DLD1 (cell line): ENCODE results near the gene GOLGB1.

Experiments used
- in situ Hi-C: cut with HindIII; loops from 2 replicates; pipeline ENCODE4 v1.10.0; 2017; ENCODE audit warnings: low sequenced_read_pairs

The GOLGB1 gene

DNA sequence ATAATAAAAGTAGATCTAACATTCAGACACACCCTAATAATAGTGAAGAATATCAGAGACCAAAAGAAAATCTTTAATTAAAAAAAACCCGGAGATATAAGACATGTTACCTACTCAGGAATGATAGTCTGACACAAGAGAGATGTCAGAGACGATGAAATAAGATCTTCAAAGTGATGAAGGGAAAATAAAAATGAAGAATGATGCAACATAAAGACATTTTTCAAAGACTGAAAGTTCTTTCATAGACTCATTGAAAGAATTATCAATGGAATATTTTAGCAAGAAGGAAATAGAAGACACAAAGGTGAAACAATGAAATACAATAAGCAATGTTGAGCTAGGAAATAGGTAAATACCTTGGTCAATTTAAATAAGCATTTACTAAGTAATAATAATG lies 108.4 kb downstream of the GOLGB1 start:
- in situ Hi-C loops: no loop called here

DNA sequence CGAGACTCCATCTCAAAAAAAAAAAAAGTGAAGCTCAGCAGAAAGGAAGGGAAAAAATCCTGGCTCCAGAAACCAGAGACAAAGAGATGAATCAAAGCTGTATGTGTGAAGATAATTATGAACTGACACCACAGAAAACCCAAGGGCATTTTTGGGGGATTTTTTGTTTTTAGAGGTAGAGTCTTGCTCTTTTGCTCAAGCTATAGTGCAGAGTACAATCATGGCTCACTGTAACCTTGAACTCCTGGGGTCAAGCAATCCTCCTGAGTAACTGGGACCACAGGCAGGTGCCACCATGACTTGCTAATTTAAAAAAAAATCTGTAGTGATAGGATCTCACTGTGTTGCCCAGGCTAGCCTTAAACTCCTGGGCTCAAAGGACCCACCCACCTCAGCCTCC lies 111.6 kb downstream of the GOLGB1 start:
- in situ Hi-C loops: no loop called here

DNA sequence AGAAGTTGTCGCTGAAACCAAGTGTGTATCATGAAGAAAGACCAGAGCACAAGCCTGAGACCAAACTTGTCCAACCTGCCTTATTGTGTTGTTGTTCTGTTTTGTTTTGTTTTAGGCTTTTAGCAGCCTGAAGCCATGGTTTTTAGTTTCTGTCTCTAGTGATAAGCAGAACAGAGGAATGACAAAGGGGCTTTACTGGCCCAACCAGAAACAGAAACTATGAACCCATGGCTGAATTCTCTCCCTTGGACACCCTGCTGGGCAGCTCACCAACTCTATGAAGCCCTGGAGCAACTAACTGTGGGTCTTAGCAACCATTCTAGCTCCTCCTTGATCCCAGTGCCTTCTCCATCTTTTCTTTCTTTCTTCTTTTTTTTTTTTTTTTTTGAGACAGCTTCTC lies 119.2 kb downstream of the GOLGB1 start:
- in situ Hi-C loops: no loop called here

DNA sequence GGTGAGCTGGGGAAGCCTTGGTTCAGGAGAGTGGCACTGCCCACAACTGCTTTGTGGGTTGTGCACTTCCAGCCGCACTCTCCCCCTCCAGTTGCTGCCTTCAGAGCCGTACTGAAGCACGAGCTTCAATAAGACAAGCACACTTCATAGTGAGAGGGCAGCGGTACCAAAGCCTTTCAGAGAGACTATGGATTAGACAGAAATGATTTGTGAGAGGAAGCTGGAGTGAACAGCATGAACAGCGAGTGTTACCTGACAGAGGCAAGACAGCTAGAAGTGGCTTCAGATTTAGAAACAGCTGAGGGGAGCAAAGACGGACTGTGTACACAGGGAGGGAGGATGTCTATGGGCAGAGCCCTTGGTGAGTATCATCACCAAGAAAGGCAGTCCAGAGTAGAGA lies 119.9 kb downstream of the GOLGB1 start:
- in situ Hi-C loops: no loop called here

DNA sequence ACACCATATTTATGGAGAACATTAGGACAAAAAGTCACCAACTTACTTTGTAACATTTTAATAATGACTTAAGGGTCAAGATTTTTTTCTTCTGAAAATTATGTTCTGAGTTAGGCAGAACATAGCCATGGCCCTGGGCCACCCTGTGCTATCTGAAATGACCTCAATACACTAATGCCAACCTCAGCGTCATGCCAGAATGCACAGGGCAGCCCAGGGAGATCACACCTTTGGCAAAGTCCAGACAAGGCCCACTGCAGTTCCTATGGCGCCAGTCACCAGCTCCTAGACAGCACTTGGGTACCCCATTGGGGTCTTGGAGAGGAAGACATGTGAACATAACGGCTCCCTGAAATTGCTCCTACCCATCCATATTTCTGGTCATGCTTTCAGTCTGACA lies 121.9 kb downstream of the GOLGB1 start:
- in situ Hi-C loops: no loop called here

DNA sequence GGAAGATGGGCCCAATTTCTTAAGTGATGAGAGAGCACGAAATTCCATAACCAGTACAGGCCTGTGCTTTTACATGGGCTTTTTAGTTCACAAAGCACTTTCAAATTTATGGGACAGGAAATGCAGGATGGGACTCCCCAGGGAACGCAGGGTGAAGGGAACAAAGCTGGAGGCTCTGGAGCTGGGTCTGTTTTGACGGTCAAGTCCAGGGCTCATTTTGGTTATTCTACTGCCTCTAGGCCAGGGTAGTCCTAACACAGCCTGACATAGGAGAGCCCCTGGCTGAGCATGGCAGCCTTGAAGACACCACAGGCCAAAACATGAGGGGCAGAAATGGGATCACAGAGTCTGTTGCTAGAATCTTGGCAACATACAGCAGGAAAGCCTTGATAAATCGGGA lies 122.3 kb downstream of the GOLGB1 start:
- in situ Hi-C loops: no loop called here

DNA sequence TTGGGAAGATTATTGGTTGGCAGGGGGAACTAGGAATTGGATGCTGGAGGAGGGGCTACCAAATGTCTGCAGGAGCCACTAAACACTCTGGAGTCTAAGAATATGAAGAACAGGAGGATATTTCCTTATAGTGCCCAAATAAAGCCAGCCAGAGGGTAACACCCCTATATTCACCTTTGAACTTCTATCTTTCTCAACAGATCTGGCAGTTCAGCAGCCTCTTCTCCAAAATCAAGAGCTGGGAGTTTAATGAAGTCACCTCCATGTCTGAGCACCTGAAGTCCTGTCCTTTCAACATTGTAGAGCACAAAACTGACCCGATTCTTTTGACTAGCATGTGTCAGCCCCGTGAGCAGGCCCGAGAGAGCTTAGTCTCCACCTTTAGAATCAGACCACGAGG lies 123.0 kb downstream of the GOLGB1 start:
- in situ Hi-C loops: no loop called here

DNA sequence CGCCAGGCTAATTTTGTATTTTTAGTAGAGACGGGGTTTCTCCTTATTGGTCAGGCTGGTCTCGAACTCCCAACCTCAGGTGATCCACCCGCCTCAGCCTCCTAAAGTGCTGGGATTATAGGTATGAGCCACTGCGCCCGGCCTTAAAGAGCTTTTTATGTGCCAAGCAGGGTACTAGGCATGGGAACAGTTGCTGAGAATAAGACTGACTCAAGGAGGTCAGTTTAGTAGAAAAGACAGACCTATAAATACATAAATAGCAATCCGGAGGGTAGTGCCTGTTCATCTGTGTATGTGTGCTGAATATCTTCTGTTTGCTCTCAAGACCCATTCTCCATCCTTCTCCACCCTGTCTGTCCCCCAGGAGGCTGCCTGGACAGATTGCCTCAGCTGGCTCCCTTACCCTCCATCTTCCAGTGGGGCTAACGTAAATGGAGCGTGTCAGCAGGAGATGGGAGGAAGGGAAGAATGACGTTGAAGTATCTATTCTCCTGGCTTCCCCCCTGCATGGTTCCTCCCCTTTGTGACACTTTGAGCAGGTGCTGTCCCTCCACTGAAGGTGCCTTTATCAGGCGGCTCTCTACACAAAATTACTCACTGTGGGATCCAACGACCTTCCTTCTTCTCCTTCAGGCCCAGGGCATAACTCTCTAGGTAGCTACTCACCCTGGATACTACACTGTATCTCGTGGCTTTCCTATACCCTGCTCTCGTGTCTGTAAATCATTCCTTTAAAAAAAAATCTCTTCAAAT lies 125.2 kb downstream of the GOLGB1 start:
- in situ Hi-C loops: no loop called here

DNA sequence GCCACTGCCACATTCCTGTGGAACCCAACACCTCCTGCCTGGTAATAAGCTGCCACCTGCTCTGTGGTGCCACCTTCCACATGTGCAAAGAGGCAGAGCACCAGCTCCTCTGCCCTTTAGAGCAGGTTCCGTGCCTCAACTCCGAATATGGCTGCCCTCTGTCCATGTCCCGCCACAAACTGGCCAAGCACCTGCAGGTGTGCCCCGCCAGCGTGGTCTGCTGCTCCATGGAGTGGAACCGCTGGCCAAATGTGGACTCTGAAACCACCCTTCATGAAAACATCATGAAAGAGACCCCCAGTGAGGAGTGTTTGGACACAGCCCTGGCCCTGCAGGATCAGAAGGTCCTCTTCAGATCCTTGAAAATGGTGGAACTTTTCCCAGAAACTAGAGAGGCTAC lies 128.1 kb downstream of the GOLGB1 start:
- in situ Hi-C loops: no loop called here

DNA sequence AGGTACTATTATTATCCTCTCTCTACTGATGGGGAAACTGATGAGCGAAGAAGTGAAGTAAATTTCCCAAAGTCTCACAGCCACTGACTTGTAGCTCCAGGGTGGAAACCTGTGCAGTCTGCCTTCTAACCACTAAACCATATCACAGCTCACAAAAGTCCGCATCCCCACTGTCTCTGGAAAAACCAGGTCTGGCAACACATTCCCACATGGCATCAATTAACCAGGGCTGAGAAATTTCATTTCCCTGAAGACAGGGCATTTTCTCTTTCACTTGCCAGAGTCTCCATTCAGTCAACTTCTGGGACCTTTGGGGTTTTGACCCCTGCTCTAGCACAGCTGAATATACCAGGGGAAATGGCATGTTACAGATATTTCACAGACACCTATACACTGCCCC lies 129.8 kb downstream of the GOLGB1 start:
- in situ Hi-C loops: no loop called here
